Measurements from ENCODE around the gene KLHL42. TPM values are rescaled to one million over a fixed set of nuclear protein-coding genes. Genes with fewer than 3 reads are reported as not detected.

KLHL42 gene
- total RNA-seq, 1 donor from 2014 or later, result 5.6 TPM

GRCh38 chr12:27778206-27778605 is 1.8 kb upstream of the KLHL42 start:
- ATAC-seq, result no peak
- DNase-seq (ENCODE audit: missing footprints), result no peak
- intact Hi-C loops (cut with DNase I), result no loop called here

GRCh38 chr12:27779416-27779919 is 565 bp upstream of the KLHL42 start:
- intact Hi-C loops (cut with DNase I), result no loop called here
- no peak for DNase-seq (ENCODE audit: missing footprints)
- no peak for ATAC-seq

- ATAC-seq, result peak; percentile 24
- intact Hi-C loops (cut with DNase I), result no loop called here
- no peak for DNase-seq (ENCODE audit: missing footprints)
These were observed 777 bp downstream of the KLHL42 start for GRCh38 chr12:27780612-27781408.

- no peak for ATAC-seq
- intact Hi-C loops (cut with DNase I), result no loop called here
These were observed 1.6 kb downstream of the KLHL42 start for GRCh38 chr12:27781680-27782079.

GRCh38 chr12:27782481-27782880 is 2.4 kb downstream of the KLHL42 start:
- intact Hi-C loops (cut with DNase I), result no loop called here
- no peak for ATAC-seq
- no peak for DNase-seq (ENCODE audit: missing footprints)

More at GRCh38 chr12:27781680-27782079, 1.6 kb downstream of the KLHL42 start:
- no peak for DNase-seq (ENCODE audit: missing footprints)

- ATAC-seq (no peak), DNase-seq (ENCODE audit: missing footprints) (no peak)
- intact Hi-C loops (cut with DNase I), result no loop called here
These were observed 6.0 kb downstream of the KLHL42 start for GRCh38 chr12:27785882-27786570.

GRCh38 chr12:27787559-27787958 is 7.5 kb downstream of the KLHL42 start:
- intact Hi-C loops (cut with DNase I), result no loop called here
- DNase-seq (ENCODE audit: missing footprints) (no peak), ATAC-seq (no peak)

GRCh38 chr12:27790179-27790578 is 10.1 kb downstream of the KLHL42 start:
- ATAC-seq, result no peak
- DNase-seq (ENCODE audit: missing footprints), result no peak
- intact Hi-C loops (cut with DNase I), result no loop called here

- DNase-seq (ENCODE audit: missing footprints) (no peak), ATAC-seq (no peak)
- intact Hi-C loops (cut with DNase I), result no loop called here
These were observed 15.0 kb downstream of the KLHL42 start for GRCh38 chr12:27794818-27795584.

GRCh38 chr12:27796128-27796527 is 16.1 kb downstream of the KLHL42 start:
- intact Hi-C loops (cut with DNase I), result no loop called here
- DNase-seq (ENCODE audit: missing footprints), result no peak

GRCh38 chr12:27797301-27798025 is 17.4 kb downstream of the KLHL42 start:
- no peak for ATAC-seq
- DNase-seq (ENCODE audit: missing footprints), result no peak
- intact Hi-C loops (cut with DNase I), result no loop called here

More at GRCh38 chr12:27796128-27796527, 16.1 kb downstream of the KLHL42 start:
- no peak for ATAC-seq

GRCh38 chr12:27800819-27801218 is 20.8 kb downstream of the KLHL42 start:
- no peak for DNase-seq (ENCODE audit: missing footprints)
- ATAC-seq, result no peak
- intact Hi-C loops (cut with DNase I), result no loop called here

- DNase-seq (ENCODE audit: missing footprints) (no peak), ATAC-seq (no peak)
- intact Hi-C loops (cut with DNase I), result no loop called here
These were observed 21.6 kb downstream of the KLHL42 start for GRCh38 chr12:27801630-27802029.

GRCh38 chr12:27802511-27802910 is 22.5 kb downstream of the KLHL42 start:
- intact Hi-C loops (cut with DNase I), result no loop called here
- ATAC-seq (no peak), DNase-seq (ENCODE audit: missing footprints) (no peak)

GRCh38 chr12:27802936-27803335 is 22.9 kb downstream of the KLHL42 start:
- intact Hi-C loops (cut with DNase I), result no loop called here
- DNase-seq (ENCODE audit: missing footprints) (no peak), ATAC-seq (no peak)

- intact Hi-C loops (cut with DNase I), result no loop called here
- no peak for DNase-seq (ENCODE audit: missing footprints)
- no peak for ATAC-seq
These were observed 25.2 kb downstream of the KLHL42 start for GRCh38 chr12:27805238-27805637.

- intact Hi-C loops (cut with DNase I), result no loop called here
- ATAC-seq, result no peak
- no peak for DNase-seq (ENCODE audit: missing footprints)
These were observed 26.2 kb downstream of the KLHL42 start for GRCh38 chr12:27806259-27806658.

- DNase-seq (ENCODE audit: missing footprints) (no peak), ATAC-seq (no peak)
- intact Hi-C loops (cut with DNase I), result no loop called here
These were observed 27.1 kb downstream of the KLHL42 start for GRCh38 chr12:27807063-27807703.
